Chondrocyte (in vitro differentiated cells): ENCODE results near the gene DHRS7C. TPM values are rescaled to one million over a fixed set of nuclear protein-coding genes. Genes with fewer than 3 reads are reported as not detected.

Source experiments
- DNase-seq: peaks from one replicate; pipeline ENCODE4 v3.0.0; 2021; ENCODE audit warnings: mixed read lengths, low spot score
- H3K27ac Mint-ChIP-seq: one replicate; pipeline ENCODE4 v1.8.0; 2021; ENCODE audit warnings: mild to moderate bottlenecking, moderate library complexity, mixed read lengths; ENCODE audit not compliant: unreplicated experiment
- H3K27me3 Mint-ChIP-seq: 2 replicates; pipeline ENCODE4 v1.8.0; 2021; ENCODE audit warnings: low read depth, mixed read lengths
- H3K36me3 Mint-ChIP-seq: 2 replicates; pipeline ENCODE4 v1.8.0; 2021; ENCODE audit warnings: low read depth, mixed read lengths
- H3K4me1 Mint-ChIP-seq: 2 replicates; pipeline ENCODE4 v1.8.0; 2021; ENCODE audit warnings: low read depth, mild to moderate bottlenecking, mixed read lengths
- H3K4me3 Mint-ChIP-seq: one replicate; pipeline ENCODE4 v1.8.0; 2021; ENCODE audit warnings: mild to moderate bottlenecking, moderate library complexity, mixed read lengths; ENCODE audit not compliant: unreplicated experiment
- H3K9me3 Mint-ChIP-seq: 2 replicates; pipeline ENCODE4 v1.8.0; 2021; ENCODE audit warnings: low read depth, mixed read lengths
- total RNA-seq: library from RNA; stranded (reverse); gene quantifications from 3 replicates; pipeline ENCODE4 v1.2.1, GENCODE V29; 2021
- TF ChIP-seq, protein P1 (sequence below): fragments of 200-600 bp; sonication (generic); IDR thresholded peaks from 2 replicates; pipeline ENCODE4 v1.5.0; 2021; ENCODE audit warnings: antibody characterized with exemption, mild to moderate bottlenecking, moderate library complexity

DHRS7C gene
- total RNA-seq, 1 donor from 2014 or later = not detected

GRCh38 chr17:9809409-9809808 is 18.0 kb upstream of the DHRS7C start:
- Mint-ChIP-seq H3K4me3 (no peak overlapping the region), H3K9me3 (peaks cover 9% of the 10 kb centered on the region), H3K27ac (no peak overlapping the region), H3K36me3 (peaks cover 4% of the 10 kb centered on the region), H3K27me3 (no peaks in the 10 kb centered on the region), H3K4me1 (no peaks in the 10 kb centered on the region)
- no peak for DNase-seq
- TF ChIP-seq, protein P1, sequence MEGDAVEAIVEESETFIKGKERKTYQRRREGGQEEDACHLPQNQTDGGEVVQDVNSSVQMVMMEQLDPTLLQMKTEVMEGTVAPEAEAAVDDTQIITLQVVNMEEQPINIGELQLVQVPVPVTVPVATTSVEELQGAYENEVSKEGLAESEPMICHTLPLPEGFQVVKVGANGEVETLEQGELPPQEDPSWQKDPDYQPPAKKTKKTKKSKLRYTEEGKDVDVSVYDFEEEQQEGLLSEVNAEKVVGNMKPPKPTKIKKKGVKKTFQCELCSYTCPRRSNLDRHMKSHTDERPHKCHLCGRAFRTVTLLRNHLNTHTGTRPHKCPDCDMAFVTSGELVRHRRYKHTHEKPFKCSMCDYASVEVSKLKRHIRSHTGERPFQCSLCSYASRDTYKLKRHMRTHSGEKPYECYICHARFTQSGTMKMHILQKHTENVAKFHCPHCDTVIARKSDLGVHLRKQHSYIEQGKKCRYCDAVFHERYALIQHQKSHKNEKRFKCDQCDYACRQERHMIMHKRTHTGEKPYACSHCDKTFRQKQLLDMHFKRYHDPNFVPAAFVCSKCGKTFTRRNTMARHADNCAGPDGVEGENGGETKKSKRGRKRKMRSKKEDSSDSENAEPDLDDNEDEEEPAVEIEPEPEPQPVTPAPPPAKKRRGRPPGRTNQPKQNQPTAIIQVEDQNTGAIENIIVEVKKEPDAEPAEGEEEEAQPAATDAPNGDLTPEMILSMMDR = no peak

GRCh38 chr17:9806699-9807098 is 15.3 kb upstream of the DHRS7C start:
- H3K36me3 Mint-ChIP-seq = peaks cover 4% of the 10 kb centered on the region
- peaks cover 16% of the 10 kb centered on the region for H3K4me1 Mint-ChIP-seq
- H3K27me3 Mint-ChIP-seq = no peaks in the 10 kb centered on the region
- no peak overlapping the region for H3K4me3 Mint-ChIP-seq
- no peak overlapping the region for H3K27ac Mint-ChIP-seq
- peaks cover 17% of the 10 kb centered on the region for H3K9me3 Mint-ChIP-seq
- no peak for DNase-seq
- TF ChIP-seq, protein P1 = no peak

- Mint-ChIP-seq H3K4me1 (peaks cover 20% of the 10 kb centered on the region), H3K27me3 (no peaks in the 10 kb centered on the region), H3K36me3 (peaks cover 4% of the 10 kb centered on the region), H3K27ac (no peak overlapping the region), H3K4me3 (no peak overlapping the region), H3K9me3 (peaks cover 17% of the 10 kb centered on the region)
- TF ChIP-seq, protein P1 = no peak
- no peak for DNase-seq
Measured at GRCh38 chr17:9805769-9806168, 14.4 kb upstream of the DHRS7C start.

DNA sequence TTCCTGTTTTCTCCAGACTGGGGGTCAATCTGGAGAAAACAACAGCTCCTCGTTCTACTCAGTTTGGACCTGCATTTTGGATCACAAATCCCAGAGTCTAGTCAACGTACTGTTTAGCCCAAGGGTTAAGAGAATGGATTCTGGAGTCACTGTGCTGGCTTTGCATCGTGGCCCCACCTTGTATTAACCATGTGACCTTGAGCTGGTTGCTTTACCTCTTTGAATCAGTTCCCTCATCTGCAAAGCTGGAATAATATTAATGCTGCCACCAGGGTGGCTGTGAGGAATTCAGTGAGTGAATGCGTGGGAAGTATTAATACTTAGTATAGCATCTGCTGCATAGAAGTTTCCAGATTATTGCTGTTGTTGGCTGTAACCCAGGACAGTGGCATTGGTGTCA is 11.3 kb upstream of the DHRS7C start:
- Mint-ChIP-seq H3K27me3 (no peaks in the 10 kb centered on the region), H3K9me3 (peaks cover 17% of the 10 kb centered on the region), H3K36me3 (peaks cover 4% of the 10 kb centered on the region), H3K4me3 (peak overlapping the region; percentile 17), H3K27ac (peak overlapping the region; percentile 82), H3K4me1 (peaks cover 20% of the 10 kb centered on the region)
- TF ChIP-seq, protein P1 = peak; percentile 48
- DNase-seq = no peak

DNA sequence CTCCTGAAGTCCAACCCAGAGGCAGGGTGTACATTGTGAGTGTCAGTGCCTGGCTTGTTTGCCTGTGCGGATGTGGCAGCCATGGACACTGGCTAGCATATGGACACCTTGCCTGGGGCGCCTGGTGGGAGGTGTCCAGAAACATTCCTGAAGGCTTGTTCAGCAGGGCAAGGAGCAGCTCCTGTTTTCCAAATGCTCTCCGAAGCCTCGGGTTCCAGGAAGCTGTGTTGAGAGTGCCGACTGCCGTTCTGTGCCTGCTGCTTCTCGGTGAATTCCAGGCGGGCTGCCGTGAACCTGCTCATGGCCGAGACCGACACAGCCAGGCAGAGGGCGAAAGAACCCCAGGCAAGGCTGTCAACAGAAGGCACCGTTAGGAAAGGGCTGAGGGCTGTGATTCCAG is 10.9 kb upstream of the DHRS7C start:
- TF ChIP-seq, protein P1 = peak; percentile 50
- H3K4me3 Mint-ChIP-seq = peak overlapping the region; percentile 17
- peaks cover 20% of the 10 kb centered on the region for H3K4me1 Mint-ChIP-seq
- peaks cover 17% of the 10 kb centered on the region for H3K9me3 Mint-ChIP-seq
- DNase-seq = no peak
- H3K27ac Mint-ChIP-seq = peak overlapping the region; percentile 82
- H3K36me3 Mint-ChIP-seq = peaks cover 4% of the 10 kb centered on the region
- H3K27me3 Mint-ChIP-seq = no peaks in the 10 kb centered on the region
